ENCODE measurements around the gene GTPBP2.
"Not testable (repeated sequence)": the region's sequence is repeated elsewhere in the genome, so short reads cannot be mapped to it uniquely, and the experiment has no call there.

Gene GTPBP2

GRCh38 chr6:43657221-43657802 is 28.2 kb upstream of the GTPBP2 start:
- DNase-seq (ENCODE audit: low read depth), result no peak

- not testable (repeated sequence) for DNase-seq (ENCODE audit: low read depth)
These were observed 23.8 kb upstream of the GTPBP2 start for GRCh38 chr6:43652822-43653221.

- DNase-seq (ENCODE audit: low read depth), result no peak
These were observed 19.2 kb upstream of the GTPBP2 start for GRCh38 chr6:43648248-43648647.

GRCh38 chr6:43647613-43648012 is 18.5 kb upstream of the GTPBP2 start:
- no peak for DNase-seq (ENCODE audit: low read depth)

- no peak for DNase-seq (ENCODE audit: low read depth)
These were observed 16.5 kb upstream of the GTPBP2 start for GRCh38 chr6:43645613-43645964.

GRCh38 chr6:43644940-43645612 is 16.0 kb upstream of the GTPBP2 start, which contains the start of gene RSPH9:
Gene RSPH9, plus strand, starts transcription at chr6:43645036. Its CDS starts 63 bp downstream, at chr6:43645099.
- DNase-seq (ENCODE audit: low read depth), result peak; percentile 64

GRCh38 chr6:43639984-43640800 is 11.1 kb upstream of the GTPBP2 start:
- no peak for DNase-seq (ENCODE audit: low read depth)

- DNase-seq (ENCODE audit: low read depth), result no peak
These were observed 7.2 kb upstream of the GTPBP2 start for GRCh38 chr6:43636308-43636659.

- no peak for DNase-seq (ENCODE audit: low read depth)
These were observed 6.6 kb upstream of the GTPBP2 start, which contains the start of gene MAD2L1BP for GRCh38 chr6:43635387-43636307. Gene MAD2L1BP, plus strand, starts transcription at chr6:43635840. Its CDS starts 36 bp downstream, at chr6:43635876.

- DNase-seq (ENCODE audit: low read depth), result no peak
These were observed 5.7 kb upstream of the GTPBP2 start for GRCh38 chr6:43634702-43635303.

GRCh38 chr6:43633002-43633401 is 3.9 kb upstream of the GTPBP2 start:
- DNase-seq (ENCODE audit: low read depth), result not testable (repeated sequence)

- DNase-seq (ENCODE audit: low read depth), result no peak
These were observed 2.0 kb upstream of the GTPBP2 start for GRCh38 chr6:43630980-43631619.

GRCh38 chr6:43629505-43630300 is 639 bp upstream of the GTPBP2 start:
- peak; percentile 99 for DNase-seq (ENCODE audit: low read depth)

GRCh38 chr6:43628393-43629103 is 516 bp downstream of the GTPBP2 start:
- DNase-seq (ENCODE audit: low read depth), result peak; percentile 29

- peak; percentile 98 for DNase-seq (ENCODE audit: low read depth)
These were observed 1.8 kb downstream of the GTPBP2 start for GRCh38 chr6:43627008-43627825.

GRCh38 chr6:43625393-43625992 is 3.6 kb downstream of the GTPBP2 start:
- DNase-seq (ENCODE audit: low read depth), result no peak

GRCh38 chr6:43624786-43625288 is 4.2 kb downstream of the GTPBP2 start:
- DNase-seq (ENCODE audit: low read depth), result no peak

Measured in fibroblast of the conjunctiva (primary cell).